ENCODE measurements around the gene CHI3L1.

CHI3L1 gene

GRCh38 chr1:203142124-203142523 lies 44.4 kb downstream of the CHI3L1 start:
- Histone ChIP-seq H3K9me3 (ENCODE audit: control insufficient read depth, low read length) (no peaks in the 10 kb centered on the region), H3K36me3 (ENCODE audit: control insufficient read depth, insufficient read depth, low read length) (peaks cover 29% of the 10 kb centered on the region), H3K4me3 (ENCODE audit: extremely low read depth, insufficient read depth, low read length, poor library complexity, severe bottlenecking) (no peak overlapping the region), H3K27ac (ENCODE audit: low read depth, low read length, severe bottlenecking) (no peak overlapping the region), H3K4me1 (ENCODE audit: control insufficient read depth, insufficient read depth, low read length, poor library complexity, severe bottlenecking) (peaks cover 48% of the 10 kb centered on the region)
- WGBS, 2 experiments (ENCODE audit: insufficient coverage in 2 of 2) = 100% methylated on average over 2 to 3 of the region's 6 CpGs

GRCh38 chr1:203140743-203141520 lies 45.6 kb downstream of the CHI3L1 start:
- WGBS, 2 experiments (ENCODE audit: insufficient coverage in 2 of 2) = 71 to 73% methylated on average over 3 to 5 of the region's 5 CpGs
- no peak overlapping the region for H3K4me3 ChIP-seq (ENCODE audit: extremely low read depth, insufficient read depth, low read length, poor library complexity, severe bottlenecking)
- H3K36me3 ChIP-seq (ENCODE audit: control insufficient read depth, insufficient read depth, low read length) = peaks cover 31% of the 10 kb centered on the region
- no peaks in the 10 kb centered on the region for H3K9me3 ChIP-seq (ENCODE audit: control insufficient read depth, low read length)
- H3K4me1 ChIP-seq (ENCODE audit: control insufficient read depth, insufficient read depth, low read length, poor library complexity, severe bottlenecking) = peaks cover 44% of the 10 kb centered on the region
- peak overlapping the region; percentile 74 for H3K27ac ChIP-seq (ENCODE audit: low read depth, low read length, severe bottlenecking)

DNA sequence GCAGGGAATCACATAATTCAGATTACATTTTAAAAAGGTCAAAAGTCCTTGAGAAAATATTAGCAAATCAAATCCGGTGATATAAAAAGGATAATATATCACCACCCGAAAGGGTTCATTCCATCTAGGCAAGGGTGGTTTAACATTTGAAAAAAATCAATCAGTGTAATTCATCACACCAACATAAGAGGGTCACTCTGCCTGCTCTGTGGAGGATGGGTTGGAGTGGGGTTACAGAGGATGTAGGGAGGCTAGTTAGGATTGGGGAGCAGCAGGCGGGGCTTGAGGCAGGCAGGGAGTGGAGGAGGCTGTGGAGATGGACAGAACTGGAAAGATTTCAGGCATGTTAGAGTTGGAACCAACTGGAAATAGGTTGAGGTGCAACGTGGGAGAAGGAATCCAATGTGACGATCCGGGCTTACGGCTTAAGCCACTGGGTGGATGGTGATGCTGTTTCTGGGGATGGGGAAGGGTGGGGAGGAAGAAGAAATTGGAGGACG lies 46.5 kb downstream of the CHI3L1 start:
- 94 to 100% methylated on average over 2 to 5 of the region's 8 CpGs for WGBS, 2 experiments (ENCODE audit: insufficient coverage in 2 of 2)
- Histone ChIP-seq H3K4me1 (ENCODE audit: control insufficient read depth, insufficient read depth, low read length, poor library complexity, severe bottlenecking) (peaks cover 38% of the 10 kb centered on the region), H3K36me3 (ENCODE audit: control insufficient read depth, insufficient read depth, low read length) (peaks cover 34% of the 10 kb centered on the region), H3K27ac (ENCODE audit: low read depth, low read length, severe bottlenecking) (no peak overlapping the region), H3K4me3 (ENCODE audit: extremely low read depth, insufficient read depth, low read length, poor library complexity, severe bottlenecking) (no peak overlapping the region), H3K9me3 (ENCODE audit: control insufficient read depth, low read length) (no peaks in the 10 kb centered on the region)

- no peaks in the 10 kb centered on the region for H3K9me3 ChIP-seq (ENCODE audit: control insufficient read depth, low read length)
- H3K36me3 ChIP-seq (ENCODE audit: control insufficient read depth, insufficient read depth, low read length) = peaks cover 32% of the 10 kb centered on the region
- WGBS, 2 experiments (ENCODE audit: insufficient coverage in 2 of 2) = 92 to 94% methylated on average over 3 of the region's 3 CpGs
- peaks cover 44% of the 10 kb centered on the region for H3K4me1 ChIP-seq (ENCODE audit: control insufficient read depth, insufficient read depth, low read length, poor library complexity, severe bottlenecking)
- no peak overlapping the region for H3K27ac ChIP-seq (ENCODE audit: low read depth, low read length, severe bottlenecking)
- H3K4me3 ChIP-seq (ENCODE audit: extremely low read depth, insufficient read depth, low read length, poor library complexity, severe bottlenecking) = no peak overlapping the region
These were observed 48.4 kb downstream of the CHI3L1 start for GRCh38 chr1:203138066-203138465.

DNA sequence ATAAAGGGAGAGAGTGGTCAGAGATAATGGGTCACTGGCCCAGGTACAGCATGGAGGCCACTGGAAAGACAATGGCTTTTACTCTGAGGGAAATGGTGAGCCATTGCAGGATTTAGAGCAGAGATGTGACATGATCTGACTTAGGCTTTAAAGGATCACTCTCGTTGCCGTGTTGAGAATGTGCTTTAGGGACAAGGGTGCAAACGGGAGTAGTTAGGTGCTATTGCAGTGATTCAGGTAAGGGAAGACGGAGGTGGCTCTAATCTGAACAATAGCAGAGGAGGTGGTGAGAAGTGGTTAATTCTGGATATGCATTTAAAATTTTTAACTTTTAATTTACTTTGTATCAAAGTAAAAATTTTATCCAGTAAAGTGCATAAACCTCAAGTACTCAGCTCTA lies 49.2 kb downstream of the CHI3L1 start:
- Histone ChIP-seq H3K4me3 (ENCODE audit: extremely low read depth, insufficient read depth, low read length, poor library complexity, severe bottlenecking) (no peak overlapping the region), H3K4me1 (ENCODE audit: control insufficient read depth, insufficient read depth, low read length, poor library complexity, severe bottlenecking) (peaks cover 42% of the 10 kb centered on the region), H3K27ac (ENCODE audit: low read depth, low read length, severe bottlenecking) (no peak overlapping the region), H3K36me3 (ENCODE audit: control insufficient read depth, insufficient read depth, low read length) (peaks cover 27% of the 10 kb centered on the region), H3K9me3 (ENCODE audit: control insufficient read depth, low read length) (no peaks in the 10 kb centered on the region)
- WGBS, 2 experiments (ENCODE audit: insufficient coverage in 2 of 2) = 91 to 98% methylated on average over 3 to 4 of the region's 4 CpGs

DNA sequence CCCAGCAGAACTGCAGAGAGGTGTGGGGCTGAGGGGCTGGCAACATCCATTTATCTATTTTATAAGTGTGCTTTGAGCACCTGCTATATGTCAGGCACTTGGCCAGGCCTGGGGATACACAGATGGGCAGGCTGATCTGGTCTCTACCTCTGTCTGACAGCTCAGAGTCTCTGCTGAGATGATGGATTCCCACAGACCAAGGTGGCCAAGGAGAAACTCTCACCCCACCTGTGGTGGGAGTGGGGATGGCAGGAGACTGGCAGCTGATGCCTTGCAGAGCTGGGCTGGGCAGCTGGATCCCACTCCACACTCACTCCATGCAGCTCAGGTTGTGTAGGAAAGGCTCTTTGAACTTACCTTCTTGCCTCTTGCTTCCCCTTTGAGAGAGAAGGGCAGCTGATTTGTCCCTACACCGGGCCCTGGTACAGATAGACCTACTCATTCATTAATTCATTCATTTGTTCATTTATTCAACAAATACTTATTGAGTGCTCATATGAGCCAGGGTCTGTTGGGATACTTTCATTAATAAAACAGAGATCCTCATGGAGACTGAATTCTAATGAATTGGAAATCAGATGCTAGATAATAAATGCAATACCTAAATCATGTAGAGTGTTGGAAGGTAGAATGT lies 50.0 kb downstream of the CHI3L1 start:
- Histone ChIP-seq H3K36me3 (ENCODE audit: control insufficient read depth, insufficient read depth, low read length) (peaks cover 23% of the 10 kb centered on the region), H3K27ac (ENCODE audit: low read depth, low read length, severe bottlenecking) (no peak overlapping the region), H3K4me3 (ENCODE audit: extremely low read depth, insufficient read depth, low read length, poor library complexity, severe bottlenecking) (no peak overlapping the region), H3K4me1 (ENCODE audit: control insufficient read depth, insufficient read depth, low read length, poor library complexity, severe bottlenecking) (peaks cover 42% of the 10 kb centered on the region), H3K9me3 (ENCODE audit: control insufficient read depth, low read length) (no peaks in the 10 kb centered on the region)
- no CpG with 5 or more reads among the region's 1 CpG for WGBS, 2 experiments (ENCODE audit: insufficient coverage in 2 of 2)

- Histone ChIP-seq H3K4me1 (ENCODE audit: control insufficient read depth, insufficient read depth, low read length, poor library complexity, severe bottlenecking) (peaks cover 37% of the 10 kb centered on the region), H3K9me3 (ENCODE audit: control insufficient read depth, low read length) (no peaks in the 10 kb centered on the region), H3K4me3 (ENCODE audit: extremely low read depth, insufficient read depth, low read length, poor library complexity, severe bottlenecking) (no peak overlapping the region), H3K27ac (ENCODE audit: low read depth, low read length, severe bottlenecking) (no peak overlapping the region), H3K36me3 (ENCODE audit: control insufficient read depth, insufficient read depth, low read length) (peaks cover 22% of the 10 kb centered on the region)
- 87% methylated on average over 3 to 4 of the region's 8 CpGs for WGBS, 2 experiments (ENCODE audit: insufficient coverage in 2 of 2)
These were observed 50.7 kb downstream of the CHI3L1 start for GRCh38 chr1:203135636-203136305.

- no peaks in the 10 kb centered on the region for H3K9me3 ChIP-seq (ENCODE audit: control insufficient read depth, low read length)
- peaks cover 34% of the 10 kb centered on the region for H3K4me1 ChIP-seq (ENCODE audit: control insufficient read depth, insufficient read depth, low read length, poor library complexity, severe bottlenecking)
- H3K36me3 ChIP-seq (ENCODE audit: control insufficient read depth, insufficient read depth, low read length) = peaks cover 29% of the 10 kb centered on the region
- no peak overlapping the region for H3K4me3 ChIP-seq (ENCODE audit: extremely low read depth, insufficient read depth, low read length, poor library complexity, severe bottlenecking)
- no peak overlapping the region for H3K27ac ChIP-seq (ENCODE audit: low read depth, low read length, severe bottlenecking)
- 65% methylated on average over 7 to 8 of the region's 12 CpGs for WGBS, 2 experiments (ENCODE audit: insufficient coverage in 2 of 2)
These were observed 52.4 kb downstream of the CHI3L1 start for GRCh38 chr1:203133970-203134725.

DNA sequence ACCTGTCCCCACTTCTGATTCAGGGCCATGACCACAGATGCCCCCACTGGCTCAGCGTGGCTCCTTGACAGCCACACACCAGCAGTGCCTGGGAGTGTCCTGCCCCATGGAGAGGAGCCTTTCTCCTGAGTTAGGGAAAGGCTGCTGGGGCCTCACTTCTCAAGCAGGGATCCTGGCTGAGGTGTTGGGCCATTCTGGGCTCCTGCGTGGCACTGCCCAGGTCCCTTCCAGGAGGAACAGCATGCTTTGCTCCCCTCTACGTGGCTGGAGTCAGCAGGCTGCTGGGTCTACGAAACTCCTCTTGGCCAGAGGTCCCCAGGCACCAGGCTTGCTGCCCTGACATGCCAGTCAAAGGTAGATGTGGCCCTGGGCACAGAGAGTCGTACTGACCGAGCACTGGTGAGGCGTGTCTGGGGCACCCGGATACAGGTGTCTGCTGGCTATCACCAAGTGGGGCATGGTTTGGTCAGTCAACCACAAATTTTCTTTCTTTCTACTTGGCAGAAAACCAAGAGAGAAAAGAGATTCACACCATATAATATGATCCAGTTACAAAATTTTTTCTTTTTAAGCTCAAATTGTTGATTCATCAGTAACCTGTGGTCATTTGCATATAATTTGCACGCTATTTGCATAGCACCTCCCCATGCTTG lies 54.8 kb downstream of the CHI3L1 start:
- H3K27ac ChIP-seq (ENCODE audit: low read depth, low read length, severe bottlenecking) = no peak overlapping the region
- peaks cover 39% of the 10 kb centered on the region for H3K4me1 ChIP-seq (ENCODE audit: control insufficient read depth, insufficient read depth, low read length, poor library complexity, severe bottlenecking)
- no peaks in the 10 kb centered on the region for H3K9me3 ChIP-seq (ENCODE audit: control insufficient read depth, low read length)
- H3K4me3 ChIP-seq (ENCODE audit: extremely low read depth, insufficient read depth, low read length, poor library complexity, severe bottlenecking) = no peak overlapping the region
- WGBS, 2 experiments (ENCODE audit: insufficient coverage in 2 of 2) = 94% methylated on average over 8 to 9 of the region's 9 CpGs
- H3K36me3 ChIP-seq (ENCODE audit: control insufficient read depth, insufficient read depth, low read length) = peaks cover 24% of the 10 kb centered on the region

Measured in mesodermal cell (in vitro differentiated cells).